Breast epithelium (tissue), 4 donors: ENCODE measurements around the gene IL1RAPL2. TPM values are rescaled to one million over a fixed set of nuclear protein-coding genes. Genes with fewer than 3 reads are reported as not detected.

Source experiments
- DNase-seq, 2 donors: peaks; one replicate each; pipeline ENCODE4 v3.0.0-alpha.2; 2019; ENCODE audit warnings: low spot score in 2 of 2
- H3K27ac ChIP-seq, 2 donors: fragments of 200-600 bp; sonication (generic) in 1 of 2; one replicate each; pipeline ENCODE4 v1.5.1; 2016 to 2019; ENCODE audit warnings: mild to moderate bottlenecking in 1 of 2
- H3K27me3 ChIP-seq, 2 donors: fragments of 200-600 bp; sonication (generic) in 1 of 2; one replicate each; pipeline versions ENCODE4 v1.5.1 to v1.6.0; 2017 to 2019; ENCODE audit warnings: control low read depth in 1 of 2, mild to moderate bottlenecking in 1 of 2
- H3K36me3 ChIP-seq: fragments of 200-600 bp; one replicate; pipeline ENCODE4 v1.5.1; 2019
- H3K4me1 ChIP-seq, 2 donors: fragments of 200-600 bp; sonication (generic); one replicate each; pipeline ENCODE4 v1.5.1; 2016 to 2019; ENCODE audit warnings: control low read depth in 1 of 2
- H3K4me3 ChIP-seq, 3 donors: fragments of 200-600 bp; sonication (generic); 1 replicate in 2 of 3; 2 replicates in 1 of 3; pipeline ENCODE4 v1.5.1; 2016 to 2019; ENCODE audit warnings: mild to moderate bottlenecking in 3 of 3, moderate library complexity in 2 of 3
- H3K9me3 ChIP-seq, 2 donors: fragments of 200-600 bp; sonication (generic) in 1 of 2; one replicate each; pipeline ENCODE4 v1.5.1; 2016 to 2019; ENCODE audit warnings: control low read depth in 1 of 2
- POLR2A ChIP-seq: fragments of 450-650 bp; IDR thresholded peaks from one replicate; pipeline ENCODE4 v1.6.1; 2016; ENCODE audit warnings: antibody characterized with exemption, mild to moderate bottlenecking, moderate library complexity
- POLR2AphosphoS5 ChIP-seq, 3 donors: sonication (generic); formaldehyde crosslinking; IDR thresholded peaks; one replicate each; pipeline ENCODE4 v1.6.1; 2017; ENCODE audit warnings: antibody characterized with exemption in 3 of 3
- intact Hi-C: fragments of 100-400 bp; cut with DNase I; formaldehyde crosslinking; loops from one replicate; pipeline ENCODE4 v1.15.1; 2023; ENCODE audit warnings: low total_unique reads
- total RNA-seq, 3 donors: library from RNA; depleted of rRNA; stranded (reverse); fragments of >200 nt; gene quantifications; one replicate each; pipeline ENCODE4 v1.1.0, GENCODE V29; 2016
- TF ChIP-seq, protein P1 (sequence below), 3 donors: fragments of 450-650 bp; IDR thresholded peaks; one replicate each; pipeline ENCODE4 v1.5.1; 2016 to 2017; ENCODE audit warnings: antibody characterized with exemption in 3 of 3, mild to moderate bottlenecking in 3 of 3, moderate library complexity in 3 of 3

The IL1RAPL2 gene
- total RNA-seq, 3 donors from 2014 or later, result 0.44 to 0.66 TPM; not detected in 1

DNA sequence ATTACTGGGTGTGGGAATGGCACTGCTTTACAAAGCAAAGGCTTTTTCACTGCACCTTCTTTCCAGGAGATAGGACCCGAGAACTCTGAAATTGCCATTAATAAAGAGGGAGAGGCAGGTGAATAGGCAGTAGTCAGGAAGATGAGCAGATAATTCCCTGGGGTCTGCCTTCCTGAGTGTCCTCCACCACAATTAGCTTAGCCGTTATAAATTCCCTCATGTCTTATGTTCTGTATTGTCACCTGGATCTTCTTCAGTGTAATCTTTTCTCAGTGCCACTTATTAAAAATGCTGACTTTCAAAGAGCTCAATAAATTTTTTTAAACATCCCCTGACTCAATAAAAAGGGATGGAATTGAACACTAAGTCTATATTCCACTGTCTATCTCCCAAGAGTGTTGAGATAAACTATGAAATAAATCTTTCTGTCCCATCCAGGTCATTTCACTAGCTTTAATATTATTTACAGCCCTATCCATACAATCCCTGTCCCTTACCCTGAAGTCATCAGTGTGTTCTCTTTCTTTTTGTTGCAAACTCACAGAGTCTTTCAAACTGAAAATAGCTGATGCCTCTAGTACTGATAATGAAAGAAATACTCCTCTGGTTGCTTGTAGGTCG lies 984.2 kb downstream of the IL1RAPL2 start:
- Histone ChIP-seq H3K27ac (no peak overlapping the region), H3K9me3 (no peaks in the 10 kb centered on the region), H3K36me3 (no peaks in the 10 kb centered on the region), H3K4me3 (no peak overlapping the region), H3K27me3 (peaks cover 0 to 17% of the 10 kb centered on the region in 2 donors), H3K4me1 (no peaks in the 10 kb centered on the region)
- intact Hi-C loops, result no loop called here
- DNase-seq, result no peak
- TF ChIP-seq POLR2A (no peak), POLR2AphosphoS5 (IDR thresholded peaks at IDR 0.05) (no peak)
- TF ChIP-seq, protein P1, sequence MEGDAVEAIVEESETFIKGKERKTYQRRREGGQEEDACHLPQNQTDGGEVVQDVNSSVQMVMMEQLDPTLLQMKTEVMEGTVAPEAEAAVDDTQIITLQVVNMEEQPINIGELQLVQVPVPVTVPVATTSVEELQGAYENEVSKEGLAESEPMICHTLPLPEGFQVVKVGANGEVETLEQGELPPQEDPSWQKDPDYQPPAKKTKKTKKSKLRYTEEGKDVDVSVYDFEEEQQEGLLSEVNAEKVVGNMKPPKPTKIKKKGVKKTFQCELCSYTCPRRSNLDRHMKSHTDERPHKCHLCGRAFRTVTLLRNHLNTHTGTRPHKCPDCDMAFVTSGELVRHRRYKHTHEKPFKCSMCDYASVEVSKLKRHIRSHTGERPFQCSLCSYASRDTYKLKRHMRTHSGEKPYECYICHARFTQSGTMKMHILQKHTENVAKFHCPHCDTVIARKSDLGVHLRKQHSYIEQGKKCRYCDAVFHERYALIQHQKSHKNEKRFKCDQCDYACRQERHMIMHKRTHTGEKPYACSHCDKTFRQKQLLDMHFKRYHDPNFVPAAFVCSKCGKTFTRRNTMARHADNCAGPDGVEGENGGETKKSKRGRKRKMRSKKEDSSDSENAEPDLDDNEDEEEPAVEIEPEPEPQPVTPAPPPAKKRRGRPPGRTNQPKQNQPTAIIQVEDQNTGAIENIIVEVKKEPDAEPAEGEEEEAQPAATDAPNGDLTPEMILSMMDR (IDR thresholded peaks at IDR 0.05), result no peak

DNA sequence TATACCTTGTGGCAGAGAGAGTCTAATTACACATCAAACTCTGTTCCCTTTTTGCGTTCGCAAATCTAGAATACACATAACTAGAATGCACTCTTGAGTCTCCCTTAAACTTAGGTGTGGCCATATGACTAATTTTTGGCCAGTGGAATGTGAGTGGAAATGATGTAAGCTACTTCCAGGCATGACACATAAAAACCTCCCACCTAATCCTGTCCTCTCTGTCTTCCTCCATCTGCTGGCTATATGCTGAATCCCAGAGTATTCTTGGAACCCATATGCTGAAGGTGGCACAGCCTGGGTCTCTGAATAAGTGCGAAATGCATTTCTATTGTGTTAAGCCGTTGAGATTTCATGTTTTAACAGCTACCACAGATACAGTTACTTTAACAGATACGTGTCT lies 986.4 kb downstream of the IL1RAPL2 start:
- Histone ChIP-seq H3K4me1 (no peaks in the 10 kb centered on the region), H3K9me3 (no peaks in the 10 kb centered on the region), H3K36me3 (no peaks in the 10 kb centered on the region), H3K27me3 (peaks cover 0 to 31% of the 10 kb centered on the region in 2 donors), H3K4me3 (no peak overlapping the region), H3K27ac (no peak overlapping the region)
- TF ChIP-seq POLR2AphosphoS5 (IDR thresholded peaks at IDR 0.05), result no peak
- TF ChIP-seq, protein P1 (IDR thresholded peaks at IDR 0.05), result no peak
- no peak for DNase-seq
- intact Hi-C loops, result no loop called here

DNA sequence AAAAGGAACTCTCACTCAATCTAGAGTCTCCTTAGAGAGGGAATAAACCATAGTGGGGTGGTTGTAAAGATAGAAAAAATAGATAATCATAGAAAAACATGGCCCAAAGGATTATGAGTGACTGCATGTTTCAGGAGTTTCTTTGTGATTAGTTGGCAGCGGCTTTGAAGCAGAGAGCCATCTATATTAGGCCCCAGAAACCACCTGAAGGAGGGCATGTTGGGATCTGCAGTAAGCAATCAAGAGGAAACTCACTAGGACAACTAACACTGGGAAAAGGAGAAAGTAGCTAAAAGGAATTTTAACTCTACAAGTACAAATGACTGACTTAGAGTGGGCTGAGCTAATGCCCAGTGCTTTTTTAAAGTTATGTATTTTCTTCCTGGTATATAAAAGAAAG lies 987.1 kb downstream of the IL1RAPL2 start:
- no peak for DNase-seq
- intact Hi-C loops, result no loop called here
- Histone ChIP-seq H3K36me3 (no peaks in the 10 kb centered on the region), H3K4me3 (no peak overlapping the region), H3K27me3 (peaks cover 0 to 28% of the 10 kb centered on the region in 2 donors), H3K9me3 (no peaks in the 10 kb centered on the region), H3K4me1 (no peaks in the 10 kb centered on the region), H3K27ac (no peak overlapping the region)
- TF ChIP-seq, protein P1 (IDR thresholded peaks at IDR 0.05), result no peak
- TF ChIP-seq POLR2AphosphoS5 (IDR thresholded peaks at IDR 0.05) (no peak), POLR2A (no peak)

DNA sequence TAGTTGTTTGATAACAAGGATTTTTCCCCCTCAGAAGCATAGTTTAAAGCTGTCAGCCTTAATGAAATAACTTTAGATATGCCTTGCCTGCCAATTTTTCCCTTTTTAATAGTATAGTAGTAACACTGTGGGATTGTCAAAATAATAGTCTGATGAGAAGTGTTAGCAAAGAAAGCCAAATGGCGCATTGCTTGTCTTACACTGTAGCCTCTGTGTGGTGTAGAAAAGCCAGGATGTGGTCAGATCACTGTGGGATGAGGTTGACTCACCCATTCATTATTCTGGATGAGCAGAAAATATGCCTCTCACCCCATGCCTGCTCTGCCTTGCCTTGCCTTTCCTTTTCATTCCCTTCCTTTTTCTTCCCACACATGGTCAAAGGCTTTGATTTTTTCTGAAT lies 998.5 kb downstream of the IL1RAPL2 start:
- TF ChIP-seq POLR2A (no peak), POLR2AphosphoS5 (IDR thresholded peaks at IDR 0.05) (no peak)
- TF ChIP-seq, protein P1 (IDR thresholded peaks at IDR 0.05), result no peak
- Histone ChIP-seq H3K27me3 (peaks cover 0 to 49% of the 10 kb centered on the region in 2 donors), H3K36me3 (no peaks in the 10 kb centered on the region), H3K4me1 (no peaks in the 10 kb centered on the region), H3K27ac (no peak overlapping the region), H3K9me3 (no peaks in the 10 kb centered on the region), H3K4me3 (no peak overlapping the region)
- peak in 1 of 2 donors; percentile 18 for DNase-seq
- intact Hi-C loops, result no loop called here

DNA sequence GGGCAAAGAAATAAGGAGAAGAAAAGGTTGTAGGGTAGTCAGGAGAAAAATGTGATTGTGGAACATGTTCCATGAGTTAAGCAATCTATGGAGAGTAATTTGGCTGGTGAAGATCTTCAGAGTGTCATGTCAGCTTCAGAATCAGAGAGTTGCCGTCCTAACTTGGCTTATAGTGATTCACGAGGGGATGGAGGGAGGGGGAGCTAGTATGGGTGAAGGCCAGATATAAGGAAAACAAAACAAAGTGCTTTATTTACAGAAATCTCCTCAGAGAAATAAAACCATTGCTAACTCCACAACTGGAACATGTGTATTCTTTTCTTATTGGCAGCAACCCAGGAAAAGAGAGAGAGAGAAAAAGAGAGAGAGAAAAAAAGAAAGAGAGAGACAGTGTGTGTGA lies 999.9 kb downstream of the IL1RAPL2 start:
- no peak overlapping the region for H3K27ac ChIP-seq
- no peaks in the 10 kb centered on the region for H3K36me3 ChIP-seq
- TF ChIP-seq POLR2AphosphoS5 (IDR thresholded peaks at IDR 0.05), result no peak
- TF ChIP-seq POLR2A, result no peak
- TF ChIP-seq, protein P1 (IDR thresholded peaks at IDR 0.05), result no peak
- no peaks in the 10 kb centered on the region for H3K9me3 ChIP-seq
- no peak for DNase-seq
- no peaks in the 10 kb centered on the region for H3K4me1 ChIP-seq
- intact Hi-C loops, result no loop called here
- H3K27me3 ChIP-seq, result peaks cover 0 to 43% of the 10 kb centered on the region in 2 donors
- H3K4me3 ChIP-seq, result no peak overlapping the region
